GM19324 (cell line): Measurements from ENCODE around the gene LINGO1.

Source experiments
- ATAC-seq: cut with Tn5 transposase; IDR thresholded peaks from one replicate; pipeline ENCODE4 v1.9.1; 2021; ENCODE audit warnings: mild to moderate bottlenecking, moderate library complexity; ENCODE audit not compliant: unreplicated experiment, low FRiP score

The LINGO1 gene

GRCh38 chr15:77575203-77575934, 57.3 kb downstream of the LINGO1 start:
- no peak for ATAC-seq

- no peak for ATAC-seq
Observed at GRCh38 chr15:77574521-77575202, 58.0 kb downstream of the LINGO1 start.

GRCh38 chr15:77573802-77574201, 58.9 kb downstream of the LINGO1 start:
- ATAC-seq: no peak

- ATAC-seq: no peak
Observed at GRCh38 chr15:77572186-77572585, 60.5 kb downstream of the LINGO1 start.

- no peak for ATAC-seq
Observed at GRCh38 chr15:77571741-77572140, 61.0 kb downstream of the LINGO1 start.

GRCh38 chr15:77571181-77571580, 61.5 kb downstream of the LINGO1 start:
- ATAC-seq: no peak

- no peak for ATAC-seq
Observed at GRCh38 chr15:77569729-77570125, 63.0 kb downstream of the LINGO1 start.

- no peak for ATAC-seq
Observed at GRCh38 chr15:77568973-77569728, 63.6 kb downstream of the LINGO1 start.

- ATAC-seq: no peak
Observed at GRCh38 chr15:77568014-77568972, 64.4 kb downstream of the LINGO1 start.

GRCh38 chr15:77567202-77567601, 65.5 kb downstream of the LINGO1 start:
- ATAC-seq: no peak

GRCh38 chr15:77566092-77566491, 66.6 kb downstream of the LINGO1 start:
- ATAC-seq: no peak

- no peak for ATAC-seq
Observed at GRCh38 chr15:77565378-77565915, 67.3 kb downstream of the LINGO1 start.

GRCh38 chr15:77564938-77565337, 67.8 kb downstream of the LINGO1 start:
- ATAC-seq: no peak

- no peak for ATAC-seq
Observed at GRCh38 chr15:77564341-77564740, 68.4 kb downstream of the LINGO1 start.

GRCh38 chr15:77563623-77564156, 69.0 kb downstream of the LINGO1 start:
- no peak for ATAC-seq
